Measurements from ENCODE around the gene SCCPDH.
"Not testable (repeated sequence)": the region's sequence is repeated elsewhere in the genome, so short reads cannot be mapped to it uniquely, and the experiment has no call there.

- TF ChIP-seq CTCF, POLR2A (IDR thresholded peaks at IDR 0.05): not testable (repeated sequence)
Measured at GRCh38 chr1:246694213-246694895, 29.9 kb upstream of the SCCPDH start.

Measured in testis (tissue), 2 donors.